Stimulated activated CD4-positive, alpha-beta T cell treated with anti-CD3 and anti-CD28 coated beads, Interleukin-2, amount 100 ng/mL, for 24 hours (primary cell): ENCODE data around the gene C2orf76.
"Not testable (repeated sequence)": the region's sequence is repeated elsewhere in the genome, so short reads cannot be mapped to it uniquely, and the experiment has no call there.

Source experiments
- DNase-seq, 2 donors: peaks; one replicate each; pipeline ENCODE4 v3.0.0-alpha.2; 2020

The C2orf76 gene

DNA sequence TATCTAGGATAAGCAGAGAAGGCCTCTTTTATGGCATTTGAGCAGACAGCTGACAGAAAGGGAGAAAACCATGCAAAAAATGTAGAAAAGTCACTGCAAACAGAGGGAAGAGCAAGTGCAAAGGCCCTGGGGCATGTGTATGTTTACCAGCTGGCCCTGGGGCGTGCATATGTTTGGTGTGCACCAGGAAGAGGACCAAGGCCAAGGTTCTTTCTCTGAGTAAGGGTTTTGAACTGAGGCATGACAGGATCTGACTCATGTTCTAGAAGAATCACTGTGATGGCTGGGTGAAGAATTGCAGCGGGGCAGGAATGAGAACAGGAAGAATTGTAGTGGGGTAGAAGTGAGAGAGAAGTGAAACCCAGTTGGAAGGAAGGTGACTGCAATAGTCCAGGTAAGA, 73.4 kb downstream of the C2orf76 start:
- no peak for DNase-seq

DNA sequence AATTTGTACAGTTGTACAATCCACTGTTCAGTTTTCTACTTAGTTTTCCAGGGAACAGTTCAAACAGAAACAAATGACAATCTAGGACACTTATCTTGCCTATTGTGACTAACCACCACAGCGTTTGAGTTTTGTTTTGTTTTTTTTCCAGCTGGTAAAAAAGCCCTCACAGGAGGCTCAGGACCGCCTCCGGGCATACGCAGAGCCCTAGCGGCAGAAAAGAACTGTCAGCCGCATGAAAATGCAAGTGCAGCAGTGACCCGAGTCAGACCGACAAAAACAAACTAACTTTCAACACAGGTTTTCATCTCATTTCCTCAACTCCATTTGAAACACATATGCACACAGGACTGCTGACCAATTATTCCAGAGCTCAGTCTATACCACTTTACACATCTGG, 74.4 kb downstream of the C2orf76 start:
- no peak for DNase-seq

- DNase-seq, result no peak
These were observed 75.0 kb downstream of the C2orf76 start for GRCh38 chr2:119291588-119292167.

DNA sequence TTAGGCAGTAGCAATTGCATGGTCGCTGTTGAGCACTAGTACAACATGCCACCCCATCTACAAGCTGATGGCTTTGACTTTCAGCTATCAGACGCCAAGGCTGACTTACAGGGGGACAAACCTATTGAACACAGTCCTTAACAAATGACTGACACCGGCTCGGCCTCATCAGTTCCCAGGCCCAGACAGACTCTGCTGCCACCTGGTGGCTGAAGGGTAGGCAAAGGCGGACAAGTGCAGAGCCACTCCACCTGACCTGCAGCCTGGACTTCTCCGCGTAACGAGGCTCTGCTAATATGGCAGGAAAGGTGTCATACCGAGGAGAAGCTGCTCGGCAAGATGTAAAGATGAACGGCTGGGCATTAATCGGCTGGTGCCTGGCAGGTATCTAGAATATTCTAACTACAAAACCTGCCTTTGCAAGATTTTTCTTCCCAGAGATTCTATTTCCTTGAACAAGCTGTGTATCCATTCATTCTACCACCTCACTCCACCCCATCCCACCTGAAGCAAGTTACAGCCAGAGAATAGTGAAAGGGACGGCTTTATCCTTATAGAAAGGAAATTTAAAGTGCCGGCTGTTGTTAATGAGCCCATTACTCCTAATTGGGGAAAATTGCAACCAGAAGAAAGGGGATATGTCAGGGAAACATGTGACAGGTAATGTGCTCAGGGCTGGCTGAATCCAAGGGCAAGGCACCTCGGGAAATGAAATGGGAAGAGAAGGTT, 75.6 kb downstream of the C2orf76 start:
- DNase-seq, result peak; percentile 75 to 82

DNA sequence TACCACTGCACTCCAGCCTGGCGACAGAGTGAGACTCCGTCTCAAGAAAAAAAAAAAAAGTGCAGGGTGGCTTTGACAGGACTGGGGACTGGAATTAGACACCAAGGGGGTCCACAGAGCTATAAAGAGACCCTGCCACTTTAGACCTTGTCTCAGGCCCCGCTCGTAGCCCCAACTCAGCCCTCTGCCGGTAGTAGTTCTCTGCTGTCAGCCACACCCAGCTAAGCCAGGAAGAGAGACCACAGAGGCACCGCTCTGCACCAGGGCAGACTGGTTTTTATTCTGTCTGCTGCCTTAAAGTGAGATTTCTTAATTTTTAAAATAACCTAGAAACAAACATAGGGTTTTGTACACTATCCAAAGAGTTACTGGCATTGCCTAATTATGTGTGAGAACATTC, 77.0 kb downstream of the C2orf76 start:
- DNase-seq, result no peak

DNA sequence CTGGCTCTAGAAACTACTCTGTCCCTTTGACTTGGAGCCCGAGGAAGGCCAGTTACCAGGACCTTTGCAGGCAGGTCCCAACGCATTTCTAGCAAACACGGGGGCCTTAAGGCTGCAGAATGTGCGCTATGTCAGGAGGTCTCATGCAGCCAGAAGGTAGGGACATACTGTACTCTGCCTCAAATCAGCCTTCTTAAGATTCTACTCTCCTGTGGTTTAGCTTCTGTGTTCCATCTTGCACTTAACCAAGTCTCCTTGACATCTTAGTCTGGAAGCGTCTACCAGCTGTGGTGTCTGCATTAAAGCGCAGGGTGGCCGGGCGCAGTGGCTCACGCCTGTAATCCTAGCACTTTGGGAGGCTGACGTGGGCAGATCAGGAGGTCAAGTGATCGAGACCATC, 77.5 kb downstream of the C2orf76 start:
- no peak for DNase-seq

- DNase-seq, result no peak
These were observed 78.1 kb downstream of the C2orf76 start for GRCh38 chr2:119288576-119288975.

DNA sequence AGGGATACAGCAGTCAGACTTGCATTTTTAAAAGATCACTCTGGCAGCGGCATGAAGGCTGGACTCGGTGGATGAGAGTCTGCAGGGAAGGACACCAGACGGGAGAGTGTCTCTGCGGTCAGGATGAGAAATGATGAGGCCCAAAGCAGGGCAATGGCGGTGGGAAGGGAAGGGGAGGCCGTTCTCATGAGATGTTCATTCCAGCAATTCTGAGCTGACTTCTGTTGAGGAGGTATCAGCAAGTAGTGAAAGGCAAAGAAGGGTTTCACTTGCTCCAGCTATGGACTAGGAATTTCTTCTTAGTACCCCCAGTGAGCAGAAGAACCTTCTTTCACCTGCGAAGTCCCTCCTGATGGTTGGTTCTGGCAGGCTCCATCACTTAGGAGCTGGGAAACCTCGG, 80.0 kb downstream of the C2orf76 start:
- DNase-seq, result no peak

DNA sequence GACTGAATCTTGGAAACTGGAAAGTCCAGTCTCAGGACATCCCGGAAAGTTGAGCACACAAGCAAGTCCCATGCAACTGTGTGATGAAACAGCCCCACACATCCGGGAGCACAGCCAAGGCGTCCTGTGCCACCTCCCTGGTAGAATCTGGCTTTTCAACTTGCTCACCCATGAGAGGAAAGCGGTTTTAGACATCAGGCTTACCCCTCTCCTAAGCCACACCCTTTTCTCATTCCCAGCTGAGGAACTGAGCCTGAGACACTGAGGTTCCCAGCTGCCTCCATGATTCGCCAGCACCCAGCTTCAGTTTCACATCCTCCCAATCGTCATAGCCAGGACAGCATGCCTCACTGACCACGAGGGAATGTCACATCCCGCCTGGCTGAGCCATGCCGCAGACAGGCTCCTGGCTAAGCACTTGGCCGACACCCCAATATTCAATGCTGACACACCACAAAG, 82.7 kb downstream of the C2orf76 start:
- DNase-seq, result no peak

GRCh38 chr2:119282996-119283511, 83.6 kb downstream of the C2orf76 start:
- DNase-seq, result no peak

DNA sequence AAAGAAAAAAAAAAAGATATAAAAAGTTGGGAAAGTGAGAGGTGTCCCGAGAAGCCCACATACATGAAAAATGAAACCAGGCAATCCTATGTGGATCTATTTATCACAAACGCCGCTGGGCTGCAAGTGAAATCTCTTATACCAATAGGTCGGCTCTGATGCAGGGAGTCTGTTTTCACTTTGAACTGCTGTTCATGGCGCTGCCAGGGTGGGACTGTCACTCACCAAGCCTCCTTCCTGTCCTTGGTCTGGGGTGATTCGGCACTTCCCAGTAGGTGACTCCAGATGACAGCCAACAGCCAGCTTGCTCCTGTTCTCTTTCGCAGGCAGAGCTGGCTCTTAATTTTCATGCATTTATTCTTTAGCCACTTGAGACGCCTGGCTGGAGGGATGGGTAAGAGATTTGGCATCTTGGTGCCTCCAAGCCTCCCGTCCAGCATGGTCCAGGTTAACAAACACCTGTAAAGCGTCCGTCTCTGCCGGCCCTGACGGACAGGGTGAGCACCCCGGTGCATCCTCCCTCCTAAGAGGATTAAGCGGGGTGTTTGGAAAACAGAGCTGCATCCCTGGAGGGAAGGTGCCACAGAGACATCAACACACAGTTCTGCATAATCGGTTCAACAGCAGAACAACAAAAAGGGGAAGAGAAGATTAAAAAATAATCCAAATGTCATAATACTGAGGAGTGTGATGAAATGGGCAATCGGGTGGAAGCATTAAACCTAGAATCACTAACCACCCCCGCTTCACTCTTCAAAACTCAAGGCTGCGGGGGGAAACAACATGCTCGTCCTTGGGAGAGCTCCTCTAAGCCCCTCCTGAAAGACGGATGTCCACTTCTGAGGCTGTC, 84.3 kb downstream of the C2orf76 start:
- no peak for DNase-seq

DNA sequence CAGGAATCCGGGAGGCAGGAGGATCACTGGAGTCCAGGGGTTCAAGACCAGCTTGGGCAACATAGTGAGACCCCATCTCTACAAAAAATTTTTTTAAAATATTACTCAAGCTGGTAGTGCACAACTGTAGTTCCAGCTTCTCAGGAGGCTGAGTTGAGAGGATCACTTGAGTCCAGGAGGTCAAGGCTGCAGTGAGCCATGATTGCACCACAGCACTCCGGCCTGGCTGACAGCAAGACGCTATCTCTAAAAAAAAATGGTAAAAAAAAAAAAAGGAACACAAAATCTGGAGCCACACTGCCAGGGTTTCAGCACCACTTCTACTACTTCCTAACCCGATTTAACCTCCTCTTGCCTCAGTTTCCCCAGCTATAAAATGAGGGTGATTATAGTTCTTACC, 86.0 kb downstream of the C2orf76 start:
- DNase-seq, result no peak

- DNase-seq, result no peak
These were observed 87.0 kb downstream of the C2orf76 start for GRCh38 chr2:119279666-119280065.

GRCh38 chr2:119278946-119279345, 87.7 kb downstream of the C2orf76 start:
- DNase-seq, result no peak

GRCh38 chr2:119278385-119278784, 88.2 kb downstream of the C2orf76 start:
- DNase-seq, result not testable (repeated sequence)

DNA sequence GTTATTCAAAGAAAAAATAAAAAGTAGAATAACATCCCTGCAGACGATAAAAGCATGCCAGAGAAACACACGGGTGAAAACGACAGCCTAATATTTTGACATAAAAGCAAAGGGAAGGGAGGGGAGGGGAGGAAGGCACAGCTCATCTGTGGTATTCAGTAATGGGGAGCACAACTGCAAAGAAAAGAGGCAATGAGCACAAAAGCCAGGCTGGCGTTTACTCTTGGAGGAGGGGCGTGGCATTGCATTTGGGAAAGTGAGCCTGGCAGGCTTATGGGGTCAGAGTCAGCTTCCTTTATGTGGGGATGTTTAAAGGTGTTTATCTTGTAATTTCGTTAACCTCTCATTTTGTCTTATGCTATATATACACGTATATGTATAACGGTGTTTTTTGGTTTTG, 89.8 kb downstream of the C2orf76 start:
- no peak for DNase-seq

- DNase-seq, result no peak
These were observed 99.0 kb downstream of the C2orf76 start for GRCh38 chr2:119267604-119268003.

GRCh38 chr2:119266091-119266589, 100.5 kb downstream of the C2orf76 start:
- no peak for DNase-seq

GRCh38 chr2:119265693-119266066, 101.0 kb downstream of the C2orf76 start:
- no peak for DNase-seq

GRCh38 chr2:119264781-119265692, 101.6 kb downstream of the C2orf76 start:
- peak; percentile 28 to 48 for DNase-seq

DNA sequence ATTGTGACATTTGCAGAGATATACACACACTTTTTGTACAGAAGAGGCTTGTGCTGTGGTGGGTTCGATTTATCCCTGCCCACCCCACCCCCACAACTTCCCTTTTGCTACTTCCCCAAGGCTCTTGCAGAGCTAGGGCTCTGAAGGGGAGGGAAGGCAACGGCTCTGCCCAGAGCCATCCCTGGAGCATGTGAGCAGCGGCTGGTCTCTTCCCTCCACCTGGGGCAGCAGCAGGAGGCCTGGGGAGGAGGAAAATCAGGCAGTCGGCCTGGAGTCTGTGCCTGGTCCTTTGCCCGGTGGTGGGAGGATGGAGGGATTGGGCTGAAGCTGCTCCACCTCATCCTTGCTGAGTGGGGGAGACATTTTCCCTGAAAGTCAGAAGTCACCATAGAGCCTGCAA, 103.0 kb downstream of the C2orf76 start:
- no peak for DNase-seq

GRCh38 chr2:119263025-119263424, 103.6 kb downstream of the C2orf76 start:
- DNase-seq, result no peak
